ENCODE measurements around the gene SYNPO2.

Gene SYNPO2

GRCh38 chr4:119070301-119070700, 181.6 kb downstream of the SYNPO2 start:
- TF ChIP-seq CTCF (IDR thresholded peaks at IDR 0.05; ENCODE audit: borderline replicate concordance, insufficient read depth, low read depth, low read length) = no peak
- H3K4me3 ChIP-seq (ENCODE audit: low read depth, low read length) = no peak overlapping the region

GRCh38 chr4:119080721-119081541, 192.3 kb downstream of the SYNPO2 start:
- no peak overlapping the region for H3K4me3 ChIP-seq (ENCODE audit: low read depth, low read length)
- TF ChIP-seq CTCF (IDR thresholded peaks at IDR 0.05; ENCODE audit: borderline replicate concordance, insufficient read depth, low read depth, low read length) = no peak

GRCh38 chr4:119081542-119081859, 192.8 kb downstream of the SYNPO2 start:
- H3K4me3 ChIP-seq (ENCODE audit: low read depth, low read length) = no peak overlapping the region
- no peak for TF ChIP-seq CTCF (IDR thresholded peaks at IDR 0.05; ENCODE audit: borderline replicate concordance, insufficient read depth, low read depth, low read length)

- TF ChIP-seq CTCF (IDR thresholded peaks at IDR 0.05; ENCODE audit: borderline replicate concordance, insufficient read depth, low read depth, low read length) = no peak
- H3K4me3 ChIP-seq (ENCODE audit: low read depth, low read length) = no peak overlapping the region
Observed at GRCh38 chr4:119081943-119082342, 193.3 kb downstream of the SYNPO2 start.

- H3K4me3 ChIP-seq (ENCODE audit: low read depth, low read length) = no peak overlapping the region
- TF ChIP-seq CTCF (IDR thresholded peaks at IDR 0.05; ENCODE audit: borderline replicate concordance, insufficient read depth, low read depth, low read length) = no peak
Observed at GRCh38 chr4:119082661-119083060, 194.0 kb downstream of the SYNPO2 start.

- no peak for TF ChIP-seq CTCF (IDR thresholded peaks at IDR 0.05; ENCODE audit: borderline replicate concordance, insufficient read depth, low read depth, low read length)
- no peak overlapping the region for H3K4me3 ChIP-seq (ENCODE audit: low read depth, low read length)
Observed at GRCh38 chr4:119084513-119084912, 195.9 kb downstream of the SYNPO2 start.

- no peak overlapping the region for H3K4me3 ChIP-seq (ENCODE audit: low read depth, low read length)
- TF ChIP-seq CTCF (IDR thresholded peaks at IDR 0.05; ENCODE audit: borderline replicate concordance, insufficient read depth, low read depth, low read length) = no peak
Observed at GRCh38 chr4:119087121-119087520, 198.5 kb downstream of the SYNPO2 start.
